ENCODE measurements around the gene COL3A1. TPM values are rescaled to one million over a fixed set of nuclear protein-coding genes. Genes with fewer than 3 reads are reported as not detected.

COL3A1 gene
- 0.09 TPM in 1 of 2 replicates, not detected in the other for total RNA-seq

GRCh38 chr2:188974164-188974563, at the start of gene COL3A1:
Gene COL3A1 (plus strand): TSS chr2:188974373. CDS start chr2:188974490, 117 bp downstream.
- Mint-ChIP-seq H3K27ac (no peak within 1 kb of the TSS), H3K27me3 (peaks cover 4% of the 10 kb centered on the region), H3K4me1 (peaks cover 6% of the 10 kb centered on the region), H3K36me3 (ENCODE audit: low read depth) (no peaks in the 10 kb centered on the region), H3K9me3 (no peaks in the 10 kb centered on the region), H3K4me3 (no peak within 1 kb of the TSS)
- intact Hi-C loops (cut with micrococcal nuclease): no loop called here
- no peak for DNase-seq

GRCh38 chr2:188928643-188929042, 45.5 kb upstream of the COL3A1 start:
- no peaks in the 10 kb centered on the region for H3K4me1 Mint-ChIP-seq
- no peak overlapping the region for H3K4me3 Mint-ChIP-seq
- H3K27me3 Mint-ChIP-seq: no peaks in the 10 kb centered on the region
- H3K36me3 Mint-ChIP-seq (ENCODE audit: low read depth): no peaks in the 10 kb centered on the region
- H3K27ac Mint-ChIP-seq: no peak overlapping the region
- no peak for DNase-seq
- peaks cover 11% of the 10 kb centered on the region for H3K9me3 Mint-ChIP-seq
- intact Hi-C loops (cut with micrococcal nuclease): no loop called here

- intact Hi-C loops (cut with micrococcal nuclease): no loop called here
- peaks cover 11% of the 10 kb centered on the region for H3K9me3 Mint-ChIP-seq
Observed at GRCh38 chr2:188931361-188931760, 42.8 kb upstream of the COL3A1 start.

GRCh38 chr2:188937228-188938220, 36.6 kb upstream of the COL3A1 start:
- Mint-ChIP-seq H3K9me3 (no peaks in the 10 kb centered on the region), H3K27ac (no peak overlapping the region), H3K27me3 (no peaks in the 10 kb centered on the region), H3K4me1 (no peaks in the 10 kb centered on the region), H3K4me3 (no peak overlapping the region), H3K36me3 (ENCODE audit: low read depth) (no peaks in the 10 kb centered on the region)
- intact Hi-C loops (cut with micrococcal nuclease): no loop called here
- no peak for DNase-seq

More at GRCh38 chr2:188931361-188931760, 42.8 kb upstream of the COL3A1 start:
- DNase-seq: no peak
- Mint-ChIP-seq H3K27ac (no peak overlapping the region), H3K36me3 (ENCODE audit: low read depth) (no peaks in the 10 kb centered on the region), H3K27me3 (no peaks in the 10 kb centered on the region), H3K4me3 (no peak overlapping the region), H3K4me1 (no peaks in the 10 kb centered on the region)

GRCh38 chr2:188940171-188940570, 34.0 kb upstream of the COL3A1 start:
- intact Hi-C loops (cut with micrococcal nuclease): no loop called here
- H3K4me3 Mint-ChIP-seq: no peak overlapping the region
- DNase-seq: no peak
- no peaks in the 10 kb centered on the region for H3K27me3 Mint-ChIP-seq
- no peaks in the 10 kb centered on the region for H3K9me3 Mint-ChIP-seq
- H3K36me3 Mint-ChIP-seq (ENCODE audit: low read depth): no peaks in the 10 kb centered on the region
- no peak overlapping the region for H3K27ac Mint-ChIP-seq
- H3K4me1 Mint-ChIP-seq: no peaks in the 10 kb centered on the region

- Mint-ChIP-seq H3K4me1 (no peaks in the 10 kb centered on the region), H3K9me3 (peaks cover 3% of the 10 kb centered on the region), H3K36me3 (ENCODE audit: low read depth) (no peaks in the 10 kb centered on the region), H3K27ac (no peak overlapping the region), H3K27me3 (no peaks in the 10 kb centered on the region), H3K4me3 (no peak overlapping the region)
- DNase-seq: no peak
- intact Hi-C loops (cut with micrococcal nuclease): no loop called here
Observed at GRCh38 chr2:188944442-188944841, 29.7 kb upstream of the COL3A1 start.

GRCh38 chr2:188949046-188949818, 24.9 kb upstream of the COL3A1 start:
- Mint-ChIP-seq H3K27ac (peak overlapping the region; percentile 11), H3K4me3 (no peak overlapping the region), H3K27me3 (no peaks in the 10 kb centered on the region), H3K4me1 (no peaks in the 10 kb centered on the region), H3K36me3 (ENCODE audit: low read depth) (no peaks in the 10 kb centered on the region), H3K9me3 (peaks cover 3% of the 10 kb centered on the region)
- no peak for DNase-seq
- intact Hi-C loops (cut with micrococcal nuclease): no loop called here

GRCh38 chr2:188952901-188953300, 21.3 kb upstream of the COL3A1 start:
- intact Hi-C loops (cut with micrococcal nuclease): no loop called here
- no peak overlapping the region for H3K27ac Mint-ChIP-seq
- H3K4me3 Mint-ChIP-seq: no peak overlapping the region
- H3K36me3 Mint-ChIP-seq (ENCODE audit: low read depth): no peaks in the 10 kb centered on the region
- no peaks in the 10 kb centered on the region for H3K27me3 Mint-ChIP-seq
- peaks cover 1% of the 10 kb centered on the region for H3K4me1 Mint-ChIP-seq
- no peak for DNase-seq
- H3K9me3 Mint-ChIP-seq: no peaks in the 10 kb centered on the region

GRCh38 chr2:188956290-188956689, 17.9 kb upstream of the COL3A1 start:
- H3K9me3 Mint-ChIP-seq: no peaks in the 10 kb centered on the region
- no peak for DNase-seq
- intact Hi-C loops (cut with micrococcal nuclease): no loop called here
- no peak overlapping the region for H3K27ac Mint-ChIP-seq
- H3K36me3 Mint-ChIP-seq (ENCODE audit: low read depth): no peaks in the 10 kb centered on the region
- no peaks in the 10 kb centered on the region for H3K27me3 Mint-ChIP-seq
- H3K4me1 Mint-ChIP-seq: peaks cover 1% of the 10 kb centered on the region
- H3K4me3 Mint-ChIP-seq: no peak overlapping the region

- no peaks in the 10 kb centered on the region for H3K36me3 Mint-ChIP-seq (ENCODE audit: low read depth)
- H3K27me3 Mint-ChIP-seq: no peaks in the 10 kb centered on the region
- intact Hi-C loops (cut with micrococcal nuclease): no loop called here
- H3K27ac Mint-ChIP-seq: no peak overlapping the region
- H3K9me3 Mint-ChIP-seq: no peaks in the 10 kb centered on the region
- DNase-seq: no peak
- H3K4me3 Mint-ChIP-seq: no peak overlapping the region
- H3K4me1 Mint-ChIP-seq: peaks cover 1% of the 10 kb centered on the region
Observed at GRCh38 chr2:188956961-188957360, 17.2 kb upstream of the COL3A1 start.

- Mint-ChIP-seq H3K4me1 (peaks cover 1% of the 10 kb centered on the region), H3K4me3 (no peak overlapping the region), H3K27ac (no peak overlapping the region), H3K36me3 (ENCODE audit: low read depth) (no peaks in the 10 kb centered on the region), H3K9me3 (no peaks in the 10 kb centered on the region), H3K27me3 (no peaks in the 10 kb centered on the region)
- DNase-seq: no peak
- intact Hi-C loops (cut with micrococcal nuclease): no loop called here
Observed at GRCh38 chr2:188957646-188958045, 16.5 kb upstream of the COL3A1 start.

GRCh38 chr2:188963741-188964140, 10.4 kb upstream of the COL3A1 start:
- no peaks in the 10 kb centered on the region for H3K9me3 Mint-ChIP-seq
- H3K36me3 Mint-ChIP-seq (ENCODE audit: low read depth): no peaks in the 10 kb centered on the region
- DNase-seq: no peak
- H3K27me3 Mint-ChIP-seq: no peaks in the 10 kb centered on the region
- intact Hi-C loops (cut with micrococcal nuclease): no loop called here
- no peak overlapping the region for H3K27ac Mint-ChIP-seq
- no peak overlapping the region for H3K4me3 Mint-ChIP-seq
- H3K4me1 Mint-ChIP-seq: no peaks in the 10 kb centered on the region

GRCh38 chr2:188964976-188965546, 9.1 kb upstream of the COL3A1 start:
- intact Hi-C loops (cut with micrococcal nuclease): no loop called here
- H3K36me3 Mint-ChIP-seq (ENCODE audit: low read depth): no peaks in the 10 kb centered on the region
- no peak overlapping the region for H3K27ac Mint-ChIP-seq
- H3K4me3 Mint-ChIP-seq: no peak overlapping the region
- DNase-seq: no peak
- no peaks in the 10 kb centered on the region for H3K9me3 Mint-ChIP-seq
- no peaks in the 10 kb centered on the region for H3K4me1 Mint-ChIP-seq
- H3K27me3 Mint-ChIP-seq: no peaks in the 10 kb centered on the region

- intact Hi-C loops (cut with micrococcal nuclease): no loop called here
- Mint-ChIP-seq H3K9me3 (no peaks in the 10 kb centered on the region), H3K36me3 (ENCODE audit: low read depth) (no peaks in the 10 kb centered on the region), H3K27ac (no peak overlapping the region), H3K4me1 (no peaks in the 10 kb centered on the region), H3K27me3 (no peaks in the 10 kb centered on the region), H3K4me3 (no peak overlapping the region)
- DNase-seq: no peak
Observed at GRCh38 chr2:188965563-188965962, 8.6 kb upstream of the COL3A1 start.

Data from activated CD4-positive, alpha-beta T cell treated with anti-CD3 and anti-CD28 coated beads, Interleukin-2, amount 10 ng/mL, durations not matched to agents 24 days and 14 days (primary cell).